GM21723 (cell line): Measurements from ENCODE around the gene THY1.
"Not testable (repeated sequence)": the region's sequence is repeated elsewhere in the genome, so short reads cannot be mapped to it uniquely, and the experiment has no call there.

Source experiments
- ATAC-seq: cut with Tn5 transposase; IDR thresholded peaks from one replicate; pipeline ENCODE4 v1.9.1; 2021; ENCODE audit warnings: mild to moderate bottlenecking, moderate library complexity; ENCODE audit not compliant: unreplicated experiment

The THY1 gene

DNA sequence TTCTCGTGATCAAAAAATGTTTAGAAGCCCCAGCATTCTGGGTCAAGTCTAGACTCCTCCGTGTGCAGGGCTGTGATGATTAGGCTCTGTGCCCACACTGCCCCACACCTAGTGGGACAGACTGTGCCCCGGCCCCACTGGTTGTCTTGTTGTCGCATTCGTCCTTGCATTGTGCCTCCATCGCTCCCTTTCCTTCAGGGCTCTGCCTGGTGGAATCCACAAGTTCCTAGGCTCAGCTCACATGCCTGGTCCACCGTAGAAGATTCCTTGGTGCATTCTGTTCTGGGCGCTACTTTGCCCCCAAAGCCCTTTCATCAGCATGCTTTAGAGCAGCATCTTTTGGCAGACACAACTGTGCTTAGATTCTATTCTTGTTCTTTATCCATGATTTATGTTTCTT, 23.5 kb upstream of the THY1 start:
- no peak for ATAC-seq

DNA sequence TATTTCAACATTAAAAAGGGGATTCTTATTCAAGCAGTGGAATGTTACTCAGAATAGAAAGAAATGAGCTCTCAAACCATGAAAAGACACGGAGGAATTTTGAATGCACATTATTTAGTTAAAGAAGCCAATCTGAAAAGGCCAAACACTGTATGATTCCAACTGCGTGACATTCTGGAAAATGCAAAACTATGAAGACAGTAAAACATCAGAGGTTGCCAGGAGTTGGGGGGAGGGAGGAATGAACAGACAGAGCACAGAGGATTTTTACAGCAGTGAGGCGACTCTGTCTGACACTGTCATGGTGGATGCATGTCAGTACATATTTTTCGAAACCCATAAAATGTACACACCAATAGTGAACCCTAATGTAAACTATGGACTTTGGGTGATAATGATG, 22.9 kb upstream of the THY1 start:
- ATAC-seq: no peak

GRCh38 chr11:119445379-119445778, 22.4 kb upstream of the THY1 start:
- ATAC-seq: no peak

DNA sequence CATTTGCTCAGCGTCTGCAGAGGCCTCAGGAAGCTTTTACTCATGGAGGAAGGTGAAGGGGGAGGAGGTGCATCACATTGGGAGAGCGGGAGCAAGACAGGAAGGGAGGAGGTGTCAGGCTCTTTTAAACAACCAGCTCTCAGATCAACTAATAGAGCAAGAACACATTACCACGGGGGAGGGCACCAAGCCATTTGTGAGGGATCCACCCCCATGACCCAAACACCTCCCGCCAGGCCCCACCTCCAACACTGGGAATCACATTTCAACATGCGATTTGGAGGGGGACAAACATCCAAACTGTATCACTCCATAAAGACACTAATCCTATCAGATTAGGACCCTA, 18.9 kb upstream of the THY1 start:
- no peak for ATAC-seq

DNA sequence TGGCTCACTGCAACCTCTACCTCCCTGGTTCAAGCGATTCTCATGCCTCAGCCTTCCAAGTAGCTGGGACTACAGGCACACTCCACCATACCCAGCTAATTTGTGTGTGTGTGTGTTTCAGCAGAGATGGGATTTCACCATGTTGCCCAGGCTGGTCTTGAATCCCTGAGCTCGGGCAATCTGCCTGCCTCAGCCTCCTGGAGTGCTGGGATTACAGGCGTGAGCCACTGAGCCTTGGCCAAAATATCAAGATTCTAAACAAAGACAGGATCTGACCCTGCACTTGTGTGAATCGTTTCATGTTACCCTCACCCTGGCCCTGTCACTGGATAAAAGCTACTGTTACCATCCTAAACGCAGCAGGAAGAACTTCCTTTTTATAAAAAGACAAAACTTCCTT, 15.6 kb upstream of the THY1 start:
- no peak for ATAC-seq

DNA sequence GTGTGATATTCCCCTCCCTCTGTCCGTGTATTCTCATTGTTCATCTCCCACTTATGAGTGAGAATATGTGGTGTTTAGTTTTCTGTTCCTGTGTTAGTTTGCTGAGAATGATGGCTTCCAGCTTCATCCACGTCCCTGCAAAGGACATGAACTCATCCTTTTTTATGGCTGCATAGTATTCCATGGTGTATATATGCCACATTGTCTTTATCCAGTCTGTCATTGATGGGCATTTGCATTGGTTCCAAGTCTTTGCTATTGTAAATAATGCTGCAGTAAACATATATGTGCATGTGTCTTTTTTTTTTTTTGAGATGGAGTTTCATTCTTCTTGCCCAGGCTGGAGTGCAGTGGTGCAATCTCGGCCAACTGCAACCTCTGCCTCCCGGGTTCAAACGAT, 14.5 kb upstream of the THY1 start:
- ATAC-seq: not testable (repeated sequence)

GRCh38 chr11:119436711-119437110, 13.7 kb upstream of the THY1 start:
- no peak for ATAC-seq

- ATAC-seq: no peak
Observed at GRCh38 chr11:119436093-119436492, 13.1 kb upstream of the THY1 start.

DNA sequence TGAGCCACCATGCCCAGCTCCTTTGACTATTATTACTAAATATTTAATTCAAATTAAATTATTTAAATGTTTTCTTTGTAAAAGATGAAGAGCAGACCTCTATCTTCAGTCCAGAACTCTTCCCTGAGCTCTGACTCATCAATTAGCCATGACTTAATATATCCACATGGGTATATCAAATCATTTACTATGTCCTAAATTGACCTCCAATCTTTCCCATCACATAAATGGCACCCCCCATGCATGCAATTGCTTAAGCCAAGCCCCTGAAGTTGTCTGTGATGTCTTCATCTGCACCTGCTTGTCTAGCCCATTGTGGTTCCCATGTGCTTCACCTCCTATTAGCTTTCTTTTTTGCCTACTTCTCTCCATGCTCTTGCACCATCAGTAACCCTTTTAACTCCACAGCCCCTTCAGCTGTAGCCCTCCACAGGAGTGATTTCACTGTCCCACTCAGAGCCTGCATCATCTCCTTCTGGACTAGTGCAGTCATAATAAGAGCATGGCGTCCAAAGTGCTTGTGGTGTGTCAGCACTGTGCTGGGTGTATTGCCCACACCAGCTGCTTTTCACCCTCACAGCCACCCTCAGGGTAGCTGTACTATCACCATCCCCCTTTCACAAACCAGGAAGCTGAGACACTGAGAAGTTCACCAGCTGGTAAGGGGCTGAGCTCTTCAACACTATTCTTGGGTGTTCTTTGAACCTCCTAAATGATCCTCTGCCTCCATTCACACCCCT, 11.8 kb upstream of the THY1 start:
- no peak for ATAC-seq

GRCh38 chr11:119433358-119433725, 10.4 kb upstream of the THY1 start:
- ATAC-seq: no peak

GRCh38 chr11:119432484-119433357, 9.7 kb upstream of the THY1 start:
- no peak for ATAC-seq

GRCh38 chr11:119431523-119431922, 8.6 kb upstream of the THY1 start:
- ATAC-seq: no peak

DNA sequence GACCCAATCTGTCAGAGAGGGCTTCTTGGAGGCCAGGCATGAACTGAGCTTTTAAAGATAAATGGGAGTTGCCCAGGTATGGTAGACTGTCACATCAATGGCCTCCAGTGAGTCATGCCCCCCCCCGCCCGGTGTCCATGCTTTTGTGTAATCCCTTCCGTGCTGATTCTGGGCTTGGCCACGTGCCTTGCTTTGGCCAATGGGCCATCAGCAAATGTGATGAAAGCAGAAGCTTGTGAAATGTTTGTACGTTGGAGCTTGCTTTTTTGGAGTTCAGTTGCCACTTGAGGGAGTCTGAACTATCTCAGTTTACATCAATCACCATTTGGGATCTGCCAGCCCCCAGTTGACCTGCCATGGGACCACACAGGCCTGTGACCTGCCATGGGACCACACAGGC, 4.3 kb upstream of the THY1 start:
- no peak for ATAC-seq

- ATAC-seq: no peak
Observed at GRCh38 chr11:119426142-119426541, 3.2 kb upstream of the THY1 start.

DNA sequence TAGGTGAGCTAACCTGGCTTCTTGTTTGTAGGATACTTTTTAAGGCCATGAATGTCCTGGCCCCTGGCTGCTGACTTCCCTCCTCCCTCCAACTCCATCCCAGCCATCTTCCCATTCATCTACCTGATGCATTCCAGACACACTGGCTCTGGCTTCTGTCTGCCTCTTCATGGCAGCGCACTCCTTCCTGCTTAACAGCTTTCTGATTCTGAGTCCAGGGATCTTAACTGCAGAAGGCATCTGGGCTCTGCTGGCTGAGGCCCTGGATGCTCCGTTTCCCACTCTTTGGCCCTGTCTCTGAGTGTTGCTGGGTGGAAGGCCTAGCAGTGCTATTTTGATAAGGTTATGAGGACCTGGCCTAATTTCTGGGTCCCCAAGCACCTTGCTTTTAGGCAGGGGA, 1.8 kb upstream of the THY1 start:
- ATAC-seq: no peak

DNA sequence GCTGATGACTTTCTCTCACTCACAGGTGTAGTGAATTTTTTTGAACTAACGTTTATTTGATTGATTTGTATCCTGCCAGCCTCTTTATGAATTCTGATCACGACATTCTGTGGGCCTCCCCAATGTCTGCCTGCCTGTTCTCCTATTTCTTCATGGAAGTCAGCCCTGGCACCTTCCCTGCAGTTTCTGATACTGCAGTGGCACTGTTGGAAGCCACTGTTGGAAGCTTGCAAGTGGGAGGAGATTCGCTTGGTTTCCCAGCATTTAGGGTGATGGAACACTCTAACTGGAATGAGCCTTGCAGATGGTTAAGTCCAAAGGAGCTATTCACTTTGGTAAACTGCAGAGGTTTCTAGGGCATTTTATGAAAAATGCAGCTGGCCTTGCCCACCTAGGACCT, 1.3 kb upstream of the THY1 start:
- ATAC-seq: no peak

GRCh38 chr11:119423509-119424254, 710 bp upstream of the THY1 start:
- ATAC-seq: no peak

- ATAC-seq: no peak
Observed at GRCh38 chr11:119421941-119422808, 797 bp downstream of the THY1 start.

GRCh38 chr11:119421351-119421750, 1.6 kb downstream of the THY1 start:
- no peak for ATAC-seq

DNA sequence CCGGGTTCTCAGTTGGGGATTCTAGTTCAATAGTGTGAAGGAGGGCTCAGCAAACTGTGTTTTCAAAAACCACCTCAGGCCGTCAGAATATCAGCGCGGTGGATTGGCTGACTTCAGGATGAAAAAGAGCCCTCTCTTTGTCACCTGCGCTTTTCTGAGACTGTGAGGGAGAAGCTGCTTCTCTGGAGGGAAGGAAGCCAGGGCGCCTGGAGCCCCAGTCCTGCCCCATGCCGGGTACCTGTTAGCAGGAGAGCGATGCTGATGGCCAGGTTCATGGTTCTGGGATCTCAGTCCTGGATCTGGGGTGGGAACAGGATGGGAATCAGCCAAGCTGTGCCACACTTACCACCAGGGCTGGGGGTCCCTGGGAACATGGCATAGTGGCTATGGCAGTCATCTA, 2.3 kb downstream of the THY1 start:
- no peak for ATAC-seq
